Thyroid gland (tissue), 4 donors: Measurements from ENCODE around the gene SHOC2. TPM values are rescaled to one million over a fixed set of nuclear protein-coding genes. Genes with fewer than 3 reads are reported as not detected.

ENCODE experiments used
- DNase-seq, 2 donors: peaks; one replicate each; pipeline ENCODE4 v3.0.0-alpha.2; 2019
- H3K27ac ChIP-seq, 3 donors: fragments of 200-600 bp; sonication (generic); 1 replicate in 2 of 3; 2 replicates in 1 of 3; pipeline ENCODE4 v1.5.1; 2016 to 2019; ENCODE audit warnings: mild to moderate bottlenecking in 1 of 3, moderate library complexity in 1 of 3
- H3K27me3 ChIP-seq: fragments of 200-600 bp; sonication (generic); one replicate; pipeline ENCODE4 v1.5.1; 2019
- H3K36me3 ChIP-seq, 2 donors: fragments of 200-600 bp; sonication (generic); one replicate each; pipeline ENCODE4 v1.5.1; 2016 to 2019
- H3K4me1 ChIP-seq, 2 donors: fragments of 200-600 bp; sonication (generic); one replicate each; pipeline ENCODE4 v1.5.1; 2017 to 2019
- H3K4me3 ChIP-seq, 3 donors: fragments of 200-600 bp; sonication (generic); replicated peaks in 1 of 3; 1 replicate in 2 of 3; 2 replicates in 1 of 3; pipeline ENCODE4 v1.5.1; 2016; ENCODE audit warnings: mild to moderate bottlenecking in 1 of 3
- H3K9me3 ChIP-seq: fragments of 200-600 bp; sonication (generic); one replicate; pipeline ENCODE4 v1.5.1; 2017
- POLR2A ChIP-seq, 2 donors: fragments of 450-650 bp; IDR thresholded peaks; one replicate each; pipeline ENCODE4 v1.6.1; 2017; ENCODE audit warnings: antibody characterized with exemption in 2 of 2, mild to moderate bottlenecking in 2 of 2, moderate library complexity in 1 of 2
- WGBS, 2 donors: methylation state at CpG; one replicate each; pipeline ENCODE4 v1.1.5; 2017; 5-methylcytosine and 5-hydroxymethylcytosine counted together
- intact Hi-C: fragments of 100-400 bp; cut with DNase I; formaldehyde crosslinking; loops from one replicate; pipeline ENCODE4 v1.15.1; 2023
- total RNA-seq, 4 donors: library from RNA; depleted of rRNA; stranded (reverse); fragments of >200 nt; gene quantifications; one replicate each; pipeline ENCODE4 v1.2.3, GENCODE V29; 2016
- TF ChIP-seq, protein P1 (sequence below), 6 experiments: fragments of 200-600 bp in 3 of 6; fragments of 450-650 bp in 3 of 6; sonication (generic) in 3 of 6; IDR thresholded peaks; one replicate each; pipeline ENCODE4 v1.5.1; 2016 to 2019; ENCODE audit warnings: antibody characterized with exemption in 6 of 6, mild to moderate bottlenecking in 2 of 6, inconsistent platforms in 1 of 6, moderate library complexity in 1 of 6

Gene SHOC2
- total RNA-seq, 4 donors from 2014 or later = 62.2 to 96.2 (median 71.1) TPM

GRCh38 chr10:110973400-110973799 lies 54.0 kb downstream of the SHOC2 start:
- Histone ChIP-seq H3K9me3 (no peaks in the 10 kb centered on the region), H3K4me1 (peaks cover 8 to 10% of the 10 kb centered on the region in 2 donors), H3K27ac (no peak overlapping the region), H3K4me3 (no peak overlapping the region), H3K27me3 (no peaks in the 10 kb centered on the region), H3K36me3 (no peaks in the 10 kb centered on the region)
- DNase-seq = no peak
- intact Hi-C loops = no loop called here
- 92 to 95% methylated on average over 3 of the region's 3 CpGs for WGBS, 2 donors
- TF ChIP-seq, protein P1, sequence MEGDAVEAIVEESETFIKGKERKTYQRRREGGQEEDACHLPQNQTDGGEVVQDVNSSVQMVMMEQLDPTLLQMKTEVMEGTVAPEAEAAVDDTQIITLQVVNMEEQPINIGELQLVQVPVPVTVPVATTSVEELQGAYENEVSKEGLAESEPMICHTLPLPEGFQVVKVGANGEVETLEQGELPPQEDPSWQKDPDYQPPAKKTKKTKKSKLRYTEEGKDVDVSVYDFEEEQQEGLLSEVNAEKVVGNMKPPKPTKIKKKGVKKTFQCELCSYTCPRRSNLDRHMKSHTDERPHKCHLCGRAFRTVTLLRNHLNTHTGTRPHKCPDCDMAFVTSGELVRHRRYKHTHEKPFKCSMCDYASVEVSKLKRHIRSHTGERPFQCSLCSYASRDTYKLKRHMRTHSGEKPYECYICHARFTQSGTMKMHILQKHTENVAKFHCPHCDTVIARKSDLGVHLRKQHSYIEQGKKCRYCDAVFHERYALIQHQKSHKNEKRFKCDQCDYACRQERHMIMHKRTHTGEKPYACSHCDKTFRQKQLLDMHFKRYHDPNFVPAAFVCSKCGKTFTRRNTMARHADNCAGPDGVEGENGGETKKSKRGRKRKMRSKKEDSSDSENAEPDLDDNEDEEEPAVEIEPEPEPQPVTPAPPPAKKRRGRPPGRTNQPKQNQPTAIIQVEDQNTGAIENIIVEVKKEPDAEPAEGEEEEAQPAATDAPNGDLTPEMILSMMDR (IDR thresholded peaks at IDR 0.05) = no peak
- no peak for TF ChIP-seq POLR2A (IDR thresholded peaks at IDR 0.05)

GRCh38 chr10:110976577-110976976 lies 57.2 kb downstream of the SHOC2 start:
- no peak for DNase-seq
- H3K4me1 ChIP-seq = peaks cover 4 to 9% of the 10 kb centered on the region in 2 donors
- H3K4me3 ChIP-seq = no peak overlapping the region
- no peak for TF ChIP-seq POLR2A (IDR thresholded peaks at IDR 0.05)
- TF ChIP-seq, protein P1 (IDR thresholded peaks at IDR 0.05) = no peak
- H3K9me3 ChIP-seq = no peaks in the 10 kb centered on the region
- intact Hi-C loops = no loop called here
- 87 to 90% methylated on average over 1 of the region's 1 CpG for WGBS, 2 donors
- no peaks in the 10 kb centered on the region for H3K36me3 ChIP-seq
- H3K27ac ChIP-seq = no peak overlapping the region
- no peaks in the 10 kb centered on the region for H3K27me3 ChIP-seq

GRCh38 chr10:110977662-110978061 lies 58.3 kb downstream of the SHOC2 start:
- TF ChIP-seq, protein P1 (IDR thresholded peaks at IDR 0.05) = no peak
- TF ChIP-seq POLR2A (IDR thresholded peaks at IDR 0.05) = no peak
- intact Hi-C loops = no loop called here
- H3K9me3 ChIP-seq = no peaks in the 10 kb centered on the region

GRCh38 chr10:110978204-110978603 lies 58.8 kb downstream of the SHOC2 start:
- 94 to 100% methylated on average over 2 of the region's 2 CpGs for WGBS, 2 donors
- Histone ChIP-seq H3K27me3 (no peaks in the 10 kb centered on the region), H3K36me3 (no peaks in the 10 kb centered on the region), H3K27ac (no peak overlapping the region), H3K4me3 (no peak overlapping the region), H3K9me3 (no peaks in the 10 kb centered on the region), H3K4me1 (peaks cover 3 to 4% of the 10 kb centered on the region in 2 donors)
- intact Hi-C loops = no loop called here
- no peak for DNase-seq
- TF ChIP-seq POLR2A (IDR thresholded peaks at IDR 0.05) = no peak
- TF ChIP-seq, protein P1 (IDR thresholded peaks at IDR 0.05) = no peak

More at GRCh38 chr10:110977662-110978061, 58.3 kb downstream of the SHOC2 start:
- no peak overlapping the region for H3K27ac ChIP-seq
- no peaks in the 10 kb centered on the region for H3K36me3 ChIP-seq
- peaks cover 4 to 7% of the 10 kb centered on the region in 2 donors for H3K4me1 ChIP-seq
- H3K27me3 ChIP-seq = no peaks in the 10 kb centered on the region
- no peak for DNase-seq
- H3K4me3 ChIP-seq = no peak overlapping the region
- 87 to 88% methylated on average over 2 of the region's 2 CpGs for WGBS, 2 donors

DNA sequence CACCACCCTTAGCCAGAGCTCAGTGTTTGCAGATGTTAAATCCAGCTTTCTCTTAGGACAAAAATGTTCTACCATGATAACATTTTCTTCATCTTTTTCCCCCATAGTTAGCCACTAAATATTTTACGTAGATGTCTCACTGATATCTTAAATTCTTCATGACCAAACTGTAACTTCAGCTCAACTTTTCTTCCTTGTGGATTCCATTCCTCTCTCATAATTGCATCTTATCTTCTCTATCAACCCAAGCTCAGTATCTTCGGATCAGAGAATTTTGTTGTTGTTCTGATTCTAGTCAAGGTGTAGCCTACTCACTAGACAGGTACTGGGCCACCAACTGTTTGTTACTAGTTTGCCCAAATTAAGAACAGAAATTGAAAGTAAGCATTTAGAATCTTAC lies 60.2 kb downstream of the SHOC2 start:
- 95% methylated on average over 2 of the region's 2 CpGs for WGBS, 2 donors
- Histone ChIP-seq H3K4me3 (no peak overlapping the region), H3K4me1 (peaks cover 3 to 4% of the 10 kb centered on the region in 2 donors), H3K27me3 (no peaks in the 10 kb centered on the region), H3K36me3 (no peaks in the 10 kb centered on the region), H3K9me3 (no peaks in the 10 kb centered on the region), H3K27ac (no peak overlapping the region)
- intact Hi-C loops = no loop called here
- DNase-seq = no peak
- TF ChIP-seq, protein P1 (IDR thresholded peaks at IDR 0.05) = no peak
- no peak for TF ChIP-seq POLR2A (IDR thresholded peaks at IDR 0.05)
